ENCODE measurements around the gene SLC25A34. TPM values are rescaled to one million over a fixed set of nuclear protein-coding genes. Genes with fewer than 3 reads are reported as not detected.
A peak's percentile ranks its signal among the peaks of the same experiment; 100 is the strongest.

The SLC25A34 gene
- total RNA-seq, 1 donor from 2014 or later = 0.90 TPM

DNA sequence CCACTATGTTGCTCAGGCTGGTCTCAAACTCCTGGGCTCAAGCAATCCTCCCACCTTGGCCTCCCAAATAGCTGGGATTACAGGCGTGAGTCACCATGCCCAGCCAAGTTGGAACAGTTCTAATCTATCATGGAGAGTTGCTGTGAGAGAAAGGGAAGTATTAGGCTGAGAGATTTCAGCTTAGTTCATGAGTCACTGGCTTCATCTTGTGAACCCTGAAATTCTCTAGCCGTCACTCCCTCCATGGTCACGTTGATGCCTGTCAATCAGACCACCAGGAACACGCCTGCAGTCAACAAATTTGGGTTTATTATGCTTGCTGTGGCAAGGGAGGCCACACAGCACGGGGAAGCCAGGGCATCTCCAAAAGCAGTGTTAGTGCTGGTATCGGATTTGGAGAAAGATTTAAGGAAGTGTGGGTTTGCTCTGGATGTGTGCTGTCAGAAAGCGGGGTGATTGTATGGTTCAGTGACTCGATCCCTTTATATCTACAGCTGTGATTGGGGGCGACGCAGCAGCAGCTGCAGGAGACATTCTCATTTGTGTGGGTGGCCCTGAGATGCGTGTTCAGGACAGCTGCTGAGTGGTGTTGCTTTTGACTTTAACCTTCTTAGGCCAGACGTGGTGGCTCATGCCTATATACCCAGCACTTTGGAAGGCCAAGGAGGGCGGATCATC is 52.7 kb downstream of the SLC25A34 start:
- TF ChIP-seq, protein P1, sequence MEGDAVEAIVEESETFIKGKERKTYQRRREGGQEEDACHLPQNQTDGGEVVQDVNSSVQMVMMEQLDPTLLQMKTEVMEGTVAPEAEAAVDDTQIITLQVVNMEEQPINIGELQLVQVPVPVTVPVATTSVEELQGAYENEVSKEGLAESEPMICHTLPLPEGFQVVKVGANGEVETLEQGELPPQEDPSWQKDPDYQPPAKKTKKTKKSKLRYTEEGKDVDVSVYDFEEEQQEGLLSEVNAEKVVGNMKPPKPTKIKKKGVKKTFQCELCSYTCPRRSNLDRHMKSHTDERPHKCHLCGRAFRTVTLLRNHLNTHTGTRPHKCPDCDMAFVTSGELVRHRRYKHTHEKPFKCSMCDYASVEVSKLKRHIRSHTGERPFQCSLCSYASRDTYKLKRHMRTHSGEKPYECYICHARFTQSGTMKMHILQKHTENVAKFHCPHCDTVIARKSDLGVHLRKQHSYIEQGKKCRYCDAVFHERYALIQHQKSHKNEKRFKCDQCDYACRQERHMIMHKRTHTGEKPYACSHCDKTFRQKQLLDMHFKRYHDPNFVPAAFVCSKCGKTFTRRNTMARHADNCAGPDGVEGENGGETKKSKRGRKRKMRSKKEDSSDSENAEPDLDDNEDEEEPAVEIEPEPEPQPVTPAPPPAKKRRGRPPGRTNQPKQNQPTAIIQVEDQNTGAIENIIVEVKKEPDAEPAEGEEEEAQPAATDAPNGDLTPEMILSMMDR (IDR thresholded peaks at IDR 0.05) = no peak
- H3K4me1 Mint-ChIP-seq (ENCODE audit: low read depth) = peaks cover 52% of the 10 kb centered on the region
- H3K4me3 Mint-ChIP-seq (ENCODE audit: unreplicated experiment) = no peak overlapping the region
- H3K27me3 Mint-ChIP-seq (ENCODE audit: low read depth) = no peaks in the 10 kb centered on the region
- no peak for DNase-seq (ENCODE audit: low spot score)
- peaks cover 15% of the 10 kb centered on the region for H3K36me3 Mint-ChIP-seq (ENCODE audit: low read depth)
- H3K27ac Mint-ChIP-seq (ENCODE audit: unreplicated experiment) = peak overlapping the region; percentile 95
- H3K9me3 Mint-ChIP-seq (ENCODE audit: low read depth) = no peaks in the 10 kb centered on the region

Other genes starting within 250 kb of the SLC25A34 start
- gene CASP9, start 212.0 kb upstream of the SLC25A34 start, total RNA-seq = 7.6 to 11.6 TPM (median 9.7 TPM) in 3 replicates
- 19.9 to 22.8 TPM (median 20.4 TPM) in 3 replicates for gene DNAJC16, start 209.4 kb upstream of the SLC25A34 start, total RNA-seq
- gene AGMAT, start 151.2 kb upstream of the SLC25A34 start, total RNA-seq = 0.68 to 1.1 TPM (median 0.82 TPM) in 3 replicates
- gene DDI2, start 118.8 kb upstream of the SLC25A34 start, total RNA-seq = 17.5 to 23.2 TPM (median 20.0 TPM) in 3 replicates
- 63.6 to 68.3 TPM (median 66.0 TPM) in 3 replicates for gene PLEKHM2, start 51.9 kb upstream of the SLC25A34 start, total RNA-seq
- not detected in 3 replicates for gene TMEM82, start 6.2 kb downstream of the SLC25A34 start, total RNA-seq
- gene FBLIM1, start 22.5 kb downstream of the SLC25A34 start, total RNA-seq = 191 to 492 TPM (median 490 TPM) in 3 replicates
- gene UQCRHL, start 71.4 kb downstream of the SLC25A34 start, total RNA-seq = 1.3 to 1.5 TPM (median 1.3 TPM) in 3 replicates
- gene SPEN, start 111.4 kb downstream of the SLC25A34 start, total RNA-seq = 38.4 to 49.7 TPM (median 39.4 TPM) in 3 replicates
- 23.9 to 30.8 TPM (median 27.2 TPM) in 3 replicates for gene ZBTB17, start 239.8 kb downstream of the SLC25A34 start, total RNA-seq